H1 (cell line): ENCODE data around the gene KIAA1143. TPM values are rescaled to one million over a fixed set of nuclear protein-coding genes. Genes with fewer than 3 reads are reported as not detected.

Source experiments
- CBX8 ChIP-seq: fragments of 300-800, 300-1000 bp; sonication (generic); IDR thresholded peaks from 2 replicates; pipeline ENCODE4 v1.7.1; 2016; ENCODE audit warnings: low read depth, low read length, borderline replicate concordance
- CEBPB ChIP-seq: IDR thresholded peaks from 2 replicates; pipeline ENCODE4 v1.6.1; 2012; ENCODE audit warnings: low read depth, low read length
- CHD1 ChIP-seq: IDR thresholded peaks from 2 replicates; pipeline ENCODE4 v1.6.1; 2012; ENCODE audit warnings: low read depth, low read length, improper control_type of control experiment
- CHD7 ChIP-seq: fragments of 300-600 bp; sonication (generic); IDR thresholded peaks from 2 replicates; pipeline ENCODE4 v1.7.1; 2012; ENCODE audit warnings: low read length, moderate library complexity, mild to moderate bottlenecking, inconsistent platforms; ENCODE audit not compliant: insufficient replicate concordance
- EZH2 ChIP-seq: fragments of 200-600 bp; sonication (generic); IDR thresholded peaks from 2 replicates; pipeline ENCODE4 v1.7.1; 2012; ENCODE audit warnings: low read depth, mild to moderate bottlenecking, moderate library complexity, low read length, inconsistent platforms; ENCODE audit not compliant: severe bottlenecking
- MAFK ChIP-seq: IDR thresholded peaks from 2 replicates; pipeline ENCODE4 v1.6.1; 2012; ENCODE audit warnings: low read depth, mild to moderate bottlenecking, improper control_type of control experiment, low read length
- RXRA ChIP-seq: IDR thresholded peaks from 2 replicates; pipeline ENCODE4 v1.6.1; 2011; ENCODE audit warnings: low read depth, mild to moderate bottlenecking, low read length, moderate library complexity; ENCODE audit not compliant: insufficient read depth
- SIN3A ChIP-seq, 2 experiments: IDR thresholded peaks in 1 of 2; conservative IDR thresholded peaks in 1 of 2; 2 replicates each; pipeline ENCODE4 v1.6.1; 2011 to 2012; ENCODE audit warnings: low read length in 2 of 2, improper control_type of control experiment in 1 of 2, low read depth in 1 of 2, mild to moderate bottlenecking in 1 of 2
- SIRT6 ChIP-seq: IDR thresholded peaks from one replicate; pipeline ENCODE4 v1.7.1; 2012; ENCODE audit warnings: low read length, inconsistent platforms
- SP1 ChIP-seq: IDR thresholded peaks from 2 replicates; pipeline ENCODE4 v1.6.1; 2011; ENCODE audit warnings: low read depth, low read length
- TBP ChIP-seq: IDR thresholded peaks from 2 replicates; pipeline ENCODE4 v1.6.1; 2011; ENCODE audit warnings: low read depth, low read length, improper control_type of control experiment
- TEAD4 ChIP-seq: IDR thresholded peaks from 2 replicates; pipeline ENCODE4 v1.6.1; 2012; ENCODE audit warnings: low read depth, low read length, inconsistent platforms, mixed read lengths
- YY1 ChIP-seq: IDR thresholded peaks from 2 replicates; pipeline ENCODE4 v1.6.1; 2011; ENCODE audit warnings: low read depth, mild to moderate bottlenecking, low read length
- polyA plus RNA-seq, 7 experiments: library from polyadenylated mRNA; depleted of rRNA in 3 of 7; stranded (reverse) in 5 of 7; unstranded in 2 of 7; fragments of >200 nt in 5 of 7; fragments of 200-250 nt in 2 of 7; gene quantifications; 1 replicate in 5 of 7; 2 replicates in 1 of 7; 4 replicates in 1 of 7; pipeline versions ENCODE4 v1.2.1 to v1.2.3, GENCODE V29; 2011 to 2013; ENCODE audit warnings: missing spikeins in 2 of 7, mixed read lengths in 2 of 7
- total RNA-seq: library from RNA; stranded (reverse); fragmentation: NEBNext Ultra II Directional; extraction: Animal tissue kit (Norgen Biotek cat#: 25700); gene quantifications from 2 replicates; pipeline ENCODE4 v1.2.1, GENCODE V29; 2021

The KIAA1143 gene
- total and polyA plus RNA-seq, 2 of the 8 experiments (the other 6 are each of a cell fraction or from before 2014, with no cell fraction given), result 16.2 to 67.2 TPM

- TF ChIP-seq CHD7 (no peak), SIRT6 (no peak), TEAD4 (no peak), EZH2 (no peak), SP1 (no peak), SIN3A (conservative IDR thresholded peaks at IDR 0.05 in 1 of 2, IDR thresholded peaks at IDR 0.05 in 1 of 2; ENCODE audit: low read depth in 1 of 2, low read length in 2 of 2) (no peak), YY1 (no peak), TBP (no peak), CBX8 (no peak), RXRA (no peak), CHD1 (no peak), CEBPB (no peak), MAFK (no peak)
Observed at GRCh38 chr3:44762690-44763089, 1.3 kb upstream of the KIAA1143 start (continued).
